Breast epithelium (tissue), 3 donors: Measurements from ENCODE around the gene BLZF1.

Experiments used
- CTCF ChIP-seq, 3 donors: fragments of 450-650 bp; IDR thresholded peaks; one replicate each; pipeline ENCODE4 v1.5.1; 2016 to 2017; ENCODE audit warnings: antibody characterized with exemption in 3 of 3, mild to moderate bottlenecking in 3 of 3, moderate library complexity in 3 of 3
- POLR2A ChIP-seq: fragments of 450-650 bp; IDR thresholded peaks from one replicate; pipeline ENCODE4 v1.6.1; 2016; ENCODE audit warnings: antibody characterized with exemption, mild to moderate bottlenecking, moderate library complexity
- POLR2AphosphoS5 ChIP-seq, 3 donors: sonication (generic); formaldehyde crosslinking; IDR thresholded peaks; one replicate each; pipeline ENCODE4 v1.6.1; 2017; ENCODE audit warnings: antibody characterized with exemption in 3 of 3

GRCh38 chr1:169383449-169383848, 15.5 kb downstream of the BLZF1 start:
- TF ChIP-seq CTCF (IDR thresholded peaks at IDR 0.05) = no peak
- TF ChIP-seq POLR2A = no peak
- TF ChIP-seq POLR2AphosphoS5 (IDR thresholded peaks at IDR 0.05) = no peak
